ENCODE data around the gene SPNS3. TPM values are rescaled to one million over a fixed set of nuclear protein-coding genes. Genes with fewer than 3 reads are reported as not detected.

The SPNS3 gene
- total and polyA plus RNA-seq, 4 donors = 0.40 to 1.6 (median 0.52) TPM

DNA sequence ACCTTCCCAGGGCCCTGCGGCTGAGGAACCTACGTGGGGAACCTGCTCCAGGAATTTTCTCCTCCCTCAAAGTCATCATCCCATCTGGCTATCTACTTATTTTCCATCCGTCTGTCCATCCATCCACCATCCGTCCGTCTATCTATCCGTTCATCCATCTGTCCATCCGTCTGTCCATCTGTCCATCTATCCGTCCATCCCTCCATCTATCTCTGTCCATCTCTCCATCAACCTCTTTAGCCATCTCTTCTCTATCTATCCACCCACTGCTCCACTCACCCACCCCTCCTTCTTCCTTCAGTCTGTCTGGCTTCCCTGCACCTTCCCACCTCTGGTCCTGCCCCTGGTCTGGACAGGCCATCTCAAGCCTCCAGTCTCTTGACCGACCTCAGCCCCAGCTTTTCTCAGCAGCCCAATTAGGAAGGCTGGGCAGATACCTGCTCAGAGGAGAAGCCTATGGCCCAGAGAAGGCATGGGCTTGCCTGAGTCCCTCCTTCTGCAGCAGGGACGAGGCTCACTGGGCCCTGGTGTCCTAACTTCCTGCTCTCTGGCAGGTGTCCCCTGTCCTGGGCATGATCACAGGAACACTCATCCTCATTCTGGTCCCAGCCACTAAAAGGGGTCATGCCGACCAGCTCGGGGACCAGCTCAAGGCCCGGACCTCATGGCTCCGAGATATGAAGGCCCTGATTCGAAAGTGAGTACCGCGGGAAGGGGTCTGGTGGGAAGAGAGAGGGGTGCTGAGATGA, 98.4 kb downstream of the SPNS3 start:
- Histone ChIP-seq H3K27ac (ENCODE audit: low read depth in 1 of 2, low read length in 1 of 2) (peak overlapping the region; percentile 29 to 34), H3K4me1 (ENCODE audit: control insufficient read depth in 5 of 5, insufficient read depth in 5 of 5, low read length in 5 of 5) (peaks cover 0 to 36% (median 20%) of the 10 kb centered on the region in 5 donors), H3K9ac (ENCODE audit: insufficient read depth in 1 of 2, low read length in 2 of 2) (no peak overlapping the region)

DNA sequence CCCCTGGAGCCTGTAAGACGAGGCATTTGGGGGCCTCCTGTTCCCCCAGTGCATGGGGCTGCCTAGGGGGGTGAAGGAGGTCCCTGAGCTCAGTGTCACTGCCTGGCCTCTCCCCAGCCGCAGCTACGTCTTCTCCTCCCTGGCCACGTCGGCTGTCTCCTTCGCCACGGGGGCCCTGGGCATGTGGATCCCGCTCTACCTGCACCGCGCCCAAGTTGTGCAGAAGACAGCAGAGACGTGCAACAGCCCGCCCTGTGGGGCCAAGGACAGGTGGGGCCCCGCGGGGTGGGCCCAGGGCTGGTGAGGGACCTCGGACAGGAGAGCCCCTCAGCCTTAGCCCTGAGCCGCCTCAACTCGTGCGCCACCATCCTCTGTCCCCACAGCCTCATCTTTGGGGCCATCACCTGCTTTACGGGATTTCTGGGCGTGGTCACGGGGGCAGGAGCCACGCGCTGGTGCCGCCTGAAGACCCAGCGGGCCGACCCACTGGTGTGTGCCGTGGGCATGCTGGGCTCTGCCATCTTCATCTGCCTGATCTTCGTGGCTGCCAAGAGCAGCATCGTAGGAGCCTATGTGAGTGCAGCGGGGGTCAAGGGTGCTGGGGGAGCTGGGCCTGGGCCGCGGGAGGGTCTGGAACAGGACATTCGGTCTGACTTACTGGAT, 99.3 kb downstream of the SPNS3 start:
- DNase-seq (no peak), ATAC-seq (ENCODE audit: insufficient read depth, low FRiP score) (no peak)
- Histone ChIP-seq H3K36me3 (ENCODE audit: control insufficient read depth in 4 of 4, insufficient read depth in 4 of 4, low read length in 4 of 4) (peaks cover 0 to 15% (median 0%) of the 10 kb centered on the region in 4 donors), H3K27me3 (ENCODE audit: control insufficient read depth in 3 of 3, insufficient read depth in 3 of 3, low read length in 2 of 3) (no peaks in the 10 kb centered on the region), H3K9me3 (ENCODE audit: control insufficient read depth in 4 of 4, insufficient read depth in 3 of 4, low read length in 3 of 4) (no peaks in the 10 kb centered on the region), H3K4me3 (no peak overlapping the region), H3K9ac (ENCODE audit: insufficient read depth in 1 of 2, low read length in 2 of 2) (no peak overlapping the region), H3K4me1 (ENCODE audit: control insufficient read depth in 5 of 5, insufficient read depth in 5 of 5, low read length in 5 of 5) (peaks cover 0 to 42% (median 16%) of the 10 kb centered on the region in 5 donors), H3K27ac (ENCODE audit: low read depth in 1 of 2, low read length in 1 of 2) (peak overlapping the region in 1 of 2 donors; percentile 29)
- TF ChIP-seq, protein P1, sequence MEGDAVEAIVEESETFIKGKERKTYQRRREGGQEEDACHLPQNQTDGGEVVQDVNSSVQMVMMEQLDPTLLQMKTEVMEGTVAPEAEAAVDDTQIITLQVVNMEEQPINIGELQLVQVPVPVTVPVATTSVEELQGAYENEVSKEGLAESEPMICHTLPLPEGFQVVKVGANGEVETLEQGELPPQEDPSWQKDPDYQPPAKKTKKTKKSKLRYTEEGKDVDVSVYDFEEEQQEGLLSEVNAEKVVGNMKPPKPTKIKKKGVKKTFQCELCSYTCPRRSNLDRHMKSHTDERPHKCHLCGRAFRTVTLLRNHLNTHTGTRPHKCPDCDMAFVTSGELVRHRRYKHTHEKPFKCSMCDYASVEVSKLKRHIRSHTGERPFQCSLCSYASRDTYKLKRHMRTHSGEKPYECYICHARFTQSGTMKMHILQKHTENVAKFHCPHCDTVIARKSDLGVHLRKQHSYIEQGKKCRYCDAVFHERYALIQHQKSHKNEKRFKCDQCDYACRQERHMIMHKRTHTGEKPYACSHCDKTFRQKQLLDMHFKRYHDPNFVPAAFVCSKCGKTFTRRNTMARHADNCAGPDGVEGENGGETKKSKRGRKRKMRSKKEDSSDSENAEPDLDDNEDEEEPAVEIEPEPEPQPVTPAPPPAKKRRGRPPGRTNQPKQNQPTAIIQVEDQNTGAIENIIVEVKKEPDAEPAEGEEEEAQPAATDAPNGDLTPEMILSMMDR (IDR thresholded peaks at IDR 0.05; ENCODE audit: control extremely low read depth, extremely low read depth) = no peak
- 85 to 89% methylated on average over 33 of the region's 33 CpGs for WGBS, 2 donors

More for the DNA sequence above, 98.4 kb downstream of the SPNS3 start:
- Histone ChIP-seq H3K4me3 (no peak overlapping the region), H3K27me3 (ENCODE audit: control insufficient read depth in 3 of 3, insufficient read depth in 3 of 3, low read length in 2 of 3) (no peaks in the 10 kb centered on the region), H3K9me3 (ENCODE audit: control insufficient read depth in 4 of 4, insufficient read depth in 3 of 4, low read length in 3 of 4) (no peaks in the 10 kb centered on the region), H3K36me3 (ENCODE audit: control insufficient read depth in 4 of 4, insufficient read depth in 4 of 4, low read length in 4 of 4) (peaks cover 0 to 7% (median 0%) of the 10 kb centered on the region in 4 donors)
- 82 to 85% methylated on average over 17 of the region's 17 CpGs for WGBS, 2 donors
- TF ChIP-seq, protein P1 (IDR thresholded peaks at IDR 0.05; ENCODE audit: control extremely low read depth, extremely low read depth) = no peak
- DNase-seq = no peak
- no peak for ATAC-seq (ENCODE audit: insufficient read depth, low FRiP score)

GRCh38 chr17:4533523-4534504, 100.1 kb downstream of the SPNS3 start:
- Histone ChIP-seq H3K4me3 (no peak overlapping the region), H3K9me3 (ENCODE audit: control insufficient read depth in 4 of 4, insufficient read depth in 3 of 4, low read length in 3 of 4) (no peaks in the 10 kb centered on the region), H3K4me1 (ENCODE audit: control insufficient read depth in 5 of 5, insufficient read depth in 5 of 5, low read length in 5 of 5) (peaks cover 0 to 42% (median 16%) of the 10 kb centered on the region in 5 donors), H3K27ac (ENCODE audit: low read depth in 1 of 2, low read length in 1 of 2) (peak overlapping the region in 1 of 2 donors; percentile 55), H3K36me3 (ENCODE audit: control insufficient read depth in 4 of 4, insufficient read depth in 4 of 4, low read length in 4 of 4) (peaks cover 0 to 22% (median under 1%) of the 10 kb centered on the region in 4 donors), H3K27me3 (ENCODE audit: control insufficient read depth in 3 of 3, insufficient read depth in 3 of 3, low read length in 2 of 3) (no peaks in the 10 kb centered on the region), H3K9ac (ENCODE audit: insufficient read depth in 1 of 2, low read length in 2 of 2) (no peak overlapping the region)
- ATAC-seq (ENCODE audit: insufficient read depth, low FRiP score) (no peak), DNase-seq (no peak)
- WGBS, 2 donors = 58% methylated on average over 23 of the region's 23 CpGs
- TF ChIP-seq, protein P1 (IDR thresholded peaks at IDR 0.05; ENCODE audit: control extremely low read depth, extremely low read depth) = no peak
